HG03064 (cell line): ENCODE data around the gene NEK7.
"Not testable (repeated sequence)": the region's sequence is repeated elsewhere in the genome, so short reads cannot be mapped to it uniquely, and the experiment has no call there.

Source experiments
- ATAC-seq: cut with Tn5 transposase; IDR thresholded peaks from one replicate; pipeline ENCODE4 v1.9.1; 2021; ENCODE audit warnings: low read depth; ENCODE audit not compliant: unreplicated experiment

Gene NEK7

GRCh38 chr1:198156745-198157240 lies at the start of gene NEK7:
Gene NEK7 (plus strand): TSS chr1:198156998. CDS start chr1:198232581, 75,583 bp downstream.
- peak; percentile 52 for ATAC-seq

- no peak for ATAC-seq
Measured at GRCh38 chr1:198107091-198107501, 49.7 kb upstream of the NEK7 start.

GRCh38 chr1:198108636-198109370 lies 48.0 kb upstream of the NEK7 start:
- no peak for ATAC-seq

GRCh38 chr1:198109371-198109715 lies 47.5 kb upstream of the NEK7 start:
- no peak for ATAC-seq

GRCh38 chr1:198113342-198113750 lies 43.5 kb upstream of the NEK7 start:
- no peak for ATAC-seq

GRCh38 chr1:198116069-198116468 lies 40.7 kb upstream of the NEK7 start:
- ATAC-seq = no peak

GRCh38 chr1:198116469-198116868 lies 40.3 kb upstream of the NEK7 start:
- ATAC-seq = no peak

- no peak for ATAC-seq
Measured at GRCh38 chr1:198117267-198117666, 39.5 kb upstream of the NEK7 start.

- no peak for ATAC-seq
Measured at GRCh38 chr1:198118134-198118533, 38.7 kb upstream of the NEK7 start.

GRCh38 chr1:198119906-198120305 lies 36.9 kb upstream of the NEK7 start:
- no peak for ATAC-seq

GRCh38 chr1:198121056-198121826 lies 35.6 kb upstream of the NEK7 start:
- no peak for ATAC-seq

GRCh38 chr1:198122693-198123092 lies 34.1 kb upstream of the NEK7 start:
- ATAC-seq = no peak

- no peak for ATAC-seq
Measured at GRCh38 chr1:198123133-198123532, 33.7 kb upstream of the NEK7 start.

- ATAC-seq = no peak
Measured at GRCh38 chr1:198124673-198125072, 32.1 kb upstream of the NEK7 start.

- ATAC-seq = no peak
Measured at GRCh38 chr1:198125995-198126735, 30.6 kb upstream of the NEK7 start.

GRCh38 chr1:198128533-198128932 lies 28.3 kb upstream of the NEK7 start:
- no peak for ATAC-seq

- not testable (repeated sequence) for ATAC-seq
Measured at GRCh38 chr1:198130053-198130452, 26.7 kb upstream of the NEK7 start.

GRCh38 chr1:198132060-198132781 lies 24.6 kb upstream of the NEK7 start:
- peak; percentile 76 for ATAC-seq

- no peak for ATAC-seq
Measured at GRCh38 chr1:198134252-198134651, 22.5 kb upstream of the NEK7 start.

- ATAC-seq = no peak
Measured at GRCh38 chr1:198135366-198135765, 21.4 kb upstream of the NEK7 start.
